Hepatocyte (in vitro differentiated cells): ENCODE measurements around the gene CPM. TPM values are rescaled to one million over a fixed set of nuclear protein-coding genes. Genes with fewer than 3 reads are reported as not detected.
A peak's percentile ranks its signal among the peaks of the same experiment; 100 is the strongest.

Experiments used
- DNase-seq: peaks from one replicate; pipeline ENCODE4 v3.0.0-alpha.2; 2016; ENCODE audit warnings: low spot score
- H2AFZ ChIP-seq: fragments of 200-600 bp; sonication (generic); 2 replicates; pipeline ENCODE4 v1.6.0; 2016; ENCODE audit warnings: antibody characterized with exemption, mild to moderate bottlenecking
- H3K27ac ChIP-seq: fragments of 200-600 bp; sonication (generic); 2 replicates; pipeline ENCODE4 v1.5.1; 2016; ENCODE audit warnings: mild to moderate bottlenecking
- H3K27me3 ChIP-seq: fragments of 200-600 bp; sonication (generic); 2 replicates; pipeline ENCODE4 v1.6.1; 2016
- H3K36me3 ChIP-seq: fragments of 200-600 bp; sonication (generic); replicated peaks from 2 replicates; pipeline ENCODE4 v1.5.1; 2016; ENCODE audit warnings: low read depth; ENCODE audit not compliant: insufficient read depth
- H3K4me1 ChIP-seq: fragments of 200-600 bp; sonication (generic); 2 replicates; pipeline ENCODE4 v1.5.1; 2016; ENCODE audit warnings: mild to moderate bottlenecking, moderate library complexity; ENCODE audit not compliant: insufficient read depth
- H3K4me2 ChIP-seq: fragments of 200-600 bp; sonication (generic); 2 replicates; pipeline ENCODE4 v1.6.0; 2016
- H3K4me3 ChIP-seq: fragments of 200-600 bp; sonication (generic); 2 replicates; pipeline ENCODE4 v1.5.1; 2016; ENCODE audit warnings: mild to moderate bottlenecking
- H3K79me2 ChIP-seq: fragments of 200-600 bp; sonication (generic); 2 replicates; pipeline ENCODE4 v1.6.0; 2017; ENCODE audit warnings: mild to moderate bottlenecking
- H3K9me2 ChIP-seq: fragments of 200-600 bp; sonication (generic); replicated peaks from 2 replicates; pipeline ENCODE4 v1.6.0; 2017; ENCODE audit warnings: mild to moderate bottlenecking; ENCODE audit not compliant: insufficient read depth
- H3K9me3 ChIP-seq: fragments of 200-600 bp; sonication (generic); 2 replicates; pipeline ENCODE4 v1.5.1; 2016; ENCODE audit warnings: low read depth, mild to moderate bottlenecking
- H4K20me1 ChIP-seq: fragments of 200-600 bp; sonication (generic); 2 replicates; pipeline ENCODE4 v1.6.0; 2016; ENCODE audit warnings: mild to moderate bottlenecking; ENCODE audit not compliant: insufficient read depth, poor library complexity, severe bottlenecking
- EZH2 ChIP-seq: fragments of 200-600 bp; sonication (generic); IDR thresholded peaks from 2 replicates; pipeline ENCODE4 v1.6.1; 2016; ENCODE audit warnings: antibody characterized with exemption, mild to moderate bottlenecking, borderline replicate concordance
- EZH2phosphoT487 ChIP-seq: fragments of 200-600 bp; sonication (generic); IDR thresholded peaks from one replicate; pipeline ENCODE4 v1.6.1; 2018; ENCODE audit warnings: antibody characterized with exemption, mild to moderate bottlenecking, low read depth, moderate library complexity; ENCODE audit not compliant: unreplicated experiment, severe bottlenecking
- WGBS: methylation state at CpG from one replicate; pipeline ENCODE4 v1.1.6; 2016; ENCODE audit warnings: low lambda C conversion rate; ENCODE audit errors: missing lambda C conversion rate; 5-methylcytosine and 5-hydroxymethylcytosine counted together
- polyA plus RNA-seq: library from polyadenylated mRNA; unstranded; fragments of >200 nt; fragmentation: Nextera tagmentation; extraction: Ambion mirVana; gene quantifications from 2 replicates; pipeline ENCODE4 v1.2.1, GENCODE V29; 2016
- total RNA-seq: library from RNA; depleted of rRNA; stranded (reverse); fragments of >200 nt; gene quantifications from 2 replicates; pipeline ENCODE4 v1.2.3, GENCODE V29; 2014
- TF ChIP-seq, protein P1 (sequence below): fragments of 200-600 bp; sonication (generic); IDR thresholded peaks from 2 replicates; pipeline ENCODE4 v1.5.1; 2016; ENCODE audit warnings: antibody characterized with exemption, mild to moderate bottlenecking; ENCODE audit not compliant: poor library complexity

The CPM gene
- total RNA-seq (26.8 and 30.7 TPM in 2 replicates), polyA plus RNA-seq (28.0 and 30.2 TPM in 2 replicates)

GRCh38 chr12:68932961-68933893 is at the start of gene CPM:
Gene CPM, minus strand, starts transcription at chr12:68933171. Its CDS starts 334 bp downstream, at chr12:68932837.
- H2AFZ ChIP-seq = peak within 1 kb of the TSS; percentile 88
- WGBS = 14% methylated on average over 34 of the region's 96 CpGs
- peak; percentile 90 for DNase-seq
- peaks cover 11% of the 10 kb centered on the region for H3K27me3 ChIP-seq
- peak within 1 kb of the TSS; percentile 75 for H3K4me3 ChIP-seq
- H3K9me3 ChIP-seq = no peaks in the 10 kb centered on the region
- TF ChIP-seq, protein P1, sequence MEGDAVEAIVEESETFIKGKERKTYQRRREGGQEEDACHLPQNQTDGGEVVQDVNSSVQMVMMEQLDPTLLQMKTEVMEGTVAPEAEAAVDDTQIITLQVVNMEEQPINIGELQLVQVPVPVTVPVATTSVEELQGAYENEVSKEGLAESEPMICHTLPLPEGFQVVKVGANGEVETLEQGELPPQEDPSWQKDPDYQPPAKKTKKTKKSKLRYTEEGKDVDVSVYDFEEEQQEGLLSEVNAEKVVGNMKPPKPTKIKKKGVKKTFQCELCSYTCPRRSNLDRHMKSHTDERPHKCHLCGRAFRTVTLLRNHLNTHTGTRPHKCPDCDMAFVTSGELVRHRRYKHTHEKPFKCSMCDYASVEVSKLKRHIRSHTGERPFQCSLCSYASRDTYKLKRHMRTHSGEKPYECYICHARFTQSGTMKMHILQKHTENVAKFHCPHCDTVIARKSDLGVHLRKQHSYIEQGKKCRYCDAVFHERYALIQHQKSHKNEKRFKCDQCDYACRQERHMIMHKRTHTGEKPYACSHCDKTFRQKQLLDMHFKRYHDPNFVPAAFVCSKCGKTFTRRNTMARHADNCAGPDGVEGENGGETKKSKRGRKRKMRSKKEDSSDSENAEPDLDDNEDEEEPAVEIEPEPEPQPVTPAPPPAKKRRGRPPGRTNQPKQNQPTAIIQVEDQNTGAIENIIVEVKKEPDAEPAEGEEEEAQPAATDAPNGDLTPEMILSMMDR = no peak
- TF ChIP-seq EZH2phosphoT487 (no peak), EZH2 (no peak)
- H3K27ac ChIP-seq = peak within 1 kb of the TSS; percentile 14
- H3K4me2 ChIP-seq = peak within 1 kb of the TSS; percentile 95
- H3K9me2 ChIP-seq = no peaks in the 10 kb centered on the region
- no peaks in the 10 kb centered on the region for H4K20me1 ChIP-seq
- peaks cover 6% of the 10 kb centered on the region for H3K4me1 ChIP-seq
- H3K36me3 ChIP-seq = no peaks in the 10 kb centered on the region
- no peaks in the 10 kb centered on the region for H3K79me2 ChIP-seq

GRCh38 chr12:68981516-68981915 is 48.5 kb upstream of the CPM start:
- Histone ChIP-seq H3K79me2 (no peaks in the 10 kb centered on the region), H3K27me3 (no peaks in the 10 kb centered on the region), H3K9me3 (no peaks in the 10 kb centered on the region), H3K9me2 (no peaks in the 10 kb centered on the region), H3K4me1 (peaks cover 18% of the 10 kb centered on the region), H3K4me2 (no peak overlapping the region), H3K4me3 (no peak overlapping the region), H3K27ac (no peak overlapping the region), H2AFZ (no peak overlapping the region), H4K20me1 (no peaks in the 10 kb centered on the region), H3K36me3 (no peaks in the 10 kb centered on the region)
- DNase-seq = no peak
- no peak for TF ChIP-seq EZH2
- TF ChIP-seq, protein P1 = no peak
- TF ChIP-seq EZH2phosphoT487 = no peak
- WGBS = 71% methylated on average over 4 of the region's 4 CpGs

DNA sequence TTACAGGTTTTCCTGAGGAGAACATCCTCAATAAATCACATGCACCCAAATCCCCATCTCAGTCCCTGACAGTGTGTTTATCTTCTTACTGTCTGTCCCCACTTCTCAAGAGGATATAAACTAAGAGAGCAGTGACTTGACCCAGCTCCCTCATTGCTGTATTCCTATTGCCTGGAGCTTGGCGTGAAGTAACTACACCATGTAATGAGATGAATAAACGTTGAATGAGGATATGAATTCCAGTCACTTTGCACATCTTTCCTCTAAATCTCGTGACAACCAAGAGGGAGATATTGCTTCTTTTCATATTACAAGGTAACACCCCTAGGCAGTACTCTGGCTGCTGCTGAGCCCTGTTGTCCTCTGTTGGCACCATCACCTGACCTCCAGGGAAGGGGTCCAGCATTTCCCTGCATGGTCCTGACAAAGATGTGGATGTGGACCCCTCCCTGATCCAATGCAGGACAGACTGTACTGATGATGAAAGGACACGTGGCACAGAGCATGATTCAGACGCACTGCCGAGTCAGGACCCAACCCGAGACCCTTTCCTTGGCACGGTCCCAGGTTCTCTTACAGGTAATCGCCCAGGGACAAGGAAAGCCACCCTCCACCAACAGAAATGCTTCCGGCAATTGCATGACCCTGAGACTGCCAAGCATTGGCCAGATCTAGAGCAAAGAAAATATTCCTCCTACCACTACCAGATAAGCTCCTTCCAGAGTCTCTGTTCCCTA is 47.7 kb upstream of the CPM start:
- Histone ChIP-seq H4K20me1 (no peaks in the 10 kb centered on the region), H3K4me3 (no peak overlapping the region), H2AFZ (no peak overlapping the region), H3K9me2 (no peaks in the 10 kb centered on the region), H3K27ac (no peak overlapping the region), H3K9me3 (no peaks in the 10 kb centered on the region), H3K4me2 (no peak overlapping the region), H3K27me3 (no peaks in the 10 kb centered on the region), H3K79me2 (no peaks in the 10 kb centered on the region), H3K36me3 (no peaks in the 10 kb centered on the region), H3K4me1 (peaks cover 21% of the 10 kb centered on the region)
- TF ChIP-seq EZH2 = no peak
- TF ChIP-seq EZH2phosphoT487 = no peak
- TF ChIP-seq, protein P1 = no peak
- WGBS = 93% methylated on average over 10 of the region's 10 CpGs
- DNase-seq = no peak
